Measurements from ENCODE around the gene PPOX. TPM values are rescaled to one million over a fixed set of nuclear protein-coding genes. Genes with fewer than 3 reads are reported as not detected.

The PPOX gene
- total and polyA plus RNA-seq, 4 experiments from 2014 or later = 16.3 to 69.8 (median 42.5) TPM

GRCh38 chr1:161177112-161177935 lies 11.1 kb downstream of the PPOX start, which contains the start of gene B4GALT3:
TSS of gene B4GALT3 (minus strand) at chr1:161177507. CDS start at chr1:161176060, 1,447 bp downstream.
- Mint-ChIP-seq H3K27ac (peak within 1 kb of the TSS; percentile 95 to 100 (median 99)), H3K27me3 (no peaks in the 10 kb centered on the region), H3K4me1 (peaks cover 45 to 85% (median 68%) of the 10 kb centered on the region in 4 donors), H3K4me3 (peak within 1 kb of the TSS; percentile 98 to 100 (median 100)), H3K36me3 (peaks cover 30 to 46% of the 10 kb centered on the region in 2 donors), H3K9me3 (no peaks in the 10 kb centered on the region)
- Histone ChIP-seq H3K36me3 (ENCODE audit: insufficient read depth, low read length) (peaks cover 31% of the 10 kb centered on the region), H3K4me1 (ENCODE audit: insufficient read depth, low read length) (peaks cover 56% of the 10 kb centered on the region), H3K27ac (ENCODE audit: low read depth, low read length) (peak within 1 kb of the TSS; percentile 85), H3K4me3 (ENCODE audit: low read length in 2 of 2) (peak within 1 kb of the TSS; percentile 90 to 97), H3K9me3 (ENCODE audit: control insufficient read depth in 1 of 2, low read length in 2 of 2) (no peaks in the 10 kb centered on the region), H3K27me3 (ENCODE audit: insufficient read depth, low read length) (no peaks in the 10 kb centered on the region)
- intact Hi-C loops (cut with micrococcal nuclease) = loop anchor here (1.0 kb wide), 2 partner anchors 11 to 48 kb away; partner anchors contain the start of gene PPOX
- POLR2A ChIA-PET (ENCODE audit: partially characterized antibody) = interaction anchor here (0.7 to 3.3 kb wide), 18 partner anchors 9 to 213 kb away, joined by 3 to 80 read pairs (median 6); partner anchors contain the start of genes F11R, NDUFS2, PPOX and SDHC
- CTCF ChIA-PET (ENCODE audit: partially characterized antibody) = interaction anchor here (1.0 to 4.3 kb wide), 5 partner anchors 8 to 48 kb away, joined by 3 to 48 read pairs (median 7); partner anchors contain the start of genes PPOX and TOMM40L
- peak; percentile 89 to 94 (median 90) for DNase-seq

DNA sequence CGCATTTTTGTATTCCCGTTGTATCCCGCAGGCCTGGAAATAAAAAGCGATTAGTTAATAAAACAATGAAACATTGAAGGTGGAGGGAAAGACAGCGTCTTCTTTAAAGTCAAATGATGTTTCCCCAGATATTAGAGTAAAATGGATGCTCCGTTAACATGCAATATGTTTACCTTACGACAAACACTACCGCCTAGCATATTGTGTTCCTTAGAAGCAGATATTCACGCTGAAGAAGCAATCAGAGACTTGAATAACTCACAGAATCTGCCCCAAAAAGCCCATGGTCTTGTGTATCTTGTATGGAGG lies 11.7 kb downstream of the PPOX start:
- Histone ChIP-seq H3K27ac (ENCODE audit: low read depth, low read length) (peak overlapping the region; percentile 85), H3K4me1 (ENCODE audit: insufficient read depth, low read length) (peaks cover 61% of the 10 kb centered on the region), H3K9me3 (ENCODE audit: control insufficient read depth in 1 of 2, low read length in 2 of 2) (no peaks in the 10 kb centered on the region), H3K27me3 (ENCODE audit: insufficient read depth, low read length) (no peaks in the 10 kb centered on the region), H3K4me3 (ENCODE audit: low read length in 2 of 2) (peak overlapping the region; percentile 90 to 97), H3K36me3 (ENCODE audit: insufficient read depth, low read length) (peaks cover 26% of the 10 kb centered on the region)
- ChIA-PET POLR2A (ENCODE audit: partially characterized antibody) (interaction anchor here (0.7 to 3.3 kb wide), 11 partner anchors 8 to 156 kb away, joined by 3 to 80 read pairs (median 13); partner anchors contain the start of genes F11R, NDUFS2, PPOX and TOMM40L), CTCF (ENCODE audit: partially characterized antibody) (interaction anchor here (1.0 to 4.3 kb wide), 3 partner anchors 11 to 30 kb away, joined by 3 to 48 read pairs (median 31); partner anchors contain the start of gene PPOX)
- intact Hi-C loops (cut with micrococcal nuclease) = loop anchor here (1.0 kb wide), 2 partner anchors 12 to 47 kb away; partner anchors contain the start of gene PPOX
- peaks cover 25 to 41% of the 10 kb centered on the region in 2 donors for H3K36me3 Mint-ChIP-seq
- no peak for DNase-seq
- no peaks in the 10 kb centered on the region for H3K27me3 Mint-ChIP-seq
- peak overlapping the region; percentile 95 to 100 (median 99) for H3K27ac Mint-ChIP-seq
- peaks cover 48 to 85% (median 70%) of the 10 kb centered on the region in 4 donors for H3K4me1 Mint-ChIP-seq
- H3K9me3 Mint-ChIP-seq = no peaks in the 10 kb centered on the region
- peak overlapping the region; percentile 98 to 100 (median 100) for H3K4me3 Mint-ChIP-seq

DNA sequence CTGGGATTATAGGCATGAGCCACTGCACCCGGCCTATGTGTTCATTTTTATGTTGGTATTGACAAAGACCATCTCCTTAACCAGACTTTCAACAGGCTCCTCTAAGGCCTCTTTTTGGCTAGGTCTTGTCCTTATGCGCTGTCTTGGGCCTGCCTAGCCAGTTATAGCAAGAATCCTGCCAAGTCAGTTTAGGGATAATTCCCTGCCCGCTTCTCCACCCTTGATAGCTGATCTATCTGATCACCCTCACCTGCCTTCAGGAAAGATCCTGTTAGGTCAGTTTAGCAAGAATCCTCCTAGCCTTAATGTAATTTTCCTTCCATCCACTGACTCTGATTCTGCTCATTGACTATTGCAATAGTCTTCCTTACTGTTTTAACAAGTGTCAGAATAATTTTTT lies 13.5 kb downstream of the PPOX start:
- peaks cover 57 to 87% (median 76%) of the 10 kb centered on the region in 4 donors for H3K4me1 Mint-ChIP-seq
- peak overlapping the region in 3 of 8 donors; percentile 15 to 39 (median 21) for H3K4me3 Mint-ChIP-seq
- H3K27me3 Mint-ChIP-seq = no peaks in the 10 kb centered on the region
- peak overlapping the region in 6 of 7 donors; percentile 32 to 91 (median 81) for H3K27ac Mint-ChIP-seq
- no peaks in the 10 kb centered on the region for H3K27me3 ChIP-seq (ENCODE audit: insufficient read depth, low read length)
- H3K27ac ChIP-seq (ENCODE audit: low read depth, low read length) = no peak overlapping the region
- intact Hi-C loops (cut with micrococcal nuclease) = loop anchor here (1.0 kb wide), 1 partner anchor 112 kb away; no protein-coding TSS in a partner anchor
- H3K4me3 ChIP-seq (ENCODE audit: low read length in 2 of 2) = no peak overlapping the region
- no peaks in the 10 kb centered on the region for H3K9me3 Mint-ChIP-seq
- ChIA-PET POLR2A (ENCODE audit: partially characterized antibody) (interaction anchor here (0.7 to 5.6 kb wide), 4 partner anchors 11 to 570 kb away, joined by 3 to 132 read pairs (median 28); partner anchors contain the start of genes DUSP12, PPOX and TOMM40L), CTCF (ENCODE audit: partially characterized antibody) (interaction anchor here (0.7 to 5.7 kb wide), 9 partner anchors 12 to 179 kb away, joined by 3 to 121 read pairs (median 11); partner anchors contain the start of genes APOA2, NDUFS2, PPOX and TOMM40L)
- H3K36me3 Mint-ChIP-seq = peaks cover 10 to 25% of the 10 kb centered on the region in 2 donors
- no peaks in the 10 kb centered on the region for H3K9me3 ChIP-seq (ENCODE audit: control insufficient read depth in 1 of 2, low read length in 2 of 2)
- peaks cover 10% of the 10 kb centered on the region for H3K36me3 ChIP-seq (ENCODE audit: insufficient read depth, low read length)
- DNase-seq = no peak
- H3K4me1 ChIP-seq (ENCODE audit: insufficient read depth, low read length) = peaks cover 80% of the 10 kb centered on the region

DNA sequence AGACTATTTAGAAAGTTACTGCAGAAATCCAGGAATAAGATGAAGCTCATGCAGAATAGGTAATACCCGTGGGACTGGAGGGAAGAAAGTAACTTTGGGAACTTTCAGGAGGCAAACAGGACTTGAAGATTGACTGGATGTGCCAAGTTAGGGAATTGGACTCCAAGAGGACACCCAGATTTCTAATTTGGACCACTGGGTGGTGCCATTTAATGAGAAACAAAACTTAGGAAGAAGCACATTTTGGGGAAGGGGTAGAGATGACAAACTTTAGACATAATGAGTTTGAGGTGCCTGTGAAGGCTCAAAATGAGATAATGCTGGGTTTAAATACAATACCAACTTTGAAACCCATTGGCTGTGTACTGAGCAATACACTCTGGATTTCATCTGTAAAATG lies 14.4 kb downstream of the PPOX start:
- peaks cover 1% of the 10 kb centered on the region for H3K36me3 ChIP-seq (ENCODE audit: insufficient read depth, low read length)
- Mint-ChIP-seq H3K9me3 (no peaks in the 10 kb centered on the region), H3K4me3 (peak overlapping the region in 6 of 8 donors; percentile 14 to 74 (median 64)), H3K27me3 (no peaks in the 10 kb centered on the region), H3K4me1 (peaks cover 55 to 85% (median 74%) of the 10 kb centered on the region in 4 donors), H3K36me3 (peaks cover 1 to 16% of the 10 kb centered on the region in 2 donors), H3K27ac (peak overlapping the region; percentile 12 to 95 (median 85))
- no peaks in the 10 kb centered on the region for H3K27me3 ChIP-seq (ENCODE audit: insufficient read depth, low read length)
- intact Hi-C loops (cut with micrococcal nuclease) = loop anchor here (1.0 kb wide), 1 partner anchor 111 kb away; no protein-coding TSS in a partner anchor
- H3K9me3 ChIP-seq (ENCODE audit: control insufficient read depth in 1 of 2, low read length in 2 of 2) = no peaks in the 10 kb centered on the region
- POLR2A ChIA-PET (ENCODE audit: partially characterized antibody) = interaction anchor here (0.6 to 5.6 kb wide), 8 partner anchors 11 to 135 kb away, joined by 3 to 132 read pairs (median 40); partner anchors contain the start of genes NDUFS2, PPOX, TOMM40L and UFC1
- no peak for DNase-seq
- H3K27ac ChIP-seq (ENCODE audit: low read depth, low read length) = no peak overlapping the region
- H3K4me1 ChIP-seq (ENCODE audit: insufficient read depth, low read length) = peaks cover 80% of the 10 kb centered on the region
- CTCF ChIA-PET (ENCODE audit: partially characterized antibody) = interaction anchor here (0.8 to 5.7 kb wide), 12 partner anchors 12 to 208 kb away, joined by 3 to 121 read pairs (median 6); partner anchors contain the start of genes APOA2, NDUFS2, PPOX and TOMM40L
- no peak overlapping the region for H3K4me3 ChIP-seq (ENCODE audit: low read length in 2 of 2)

DNA sequence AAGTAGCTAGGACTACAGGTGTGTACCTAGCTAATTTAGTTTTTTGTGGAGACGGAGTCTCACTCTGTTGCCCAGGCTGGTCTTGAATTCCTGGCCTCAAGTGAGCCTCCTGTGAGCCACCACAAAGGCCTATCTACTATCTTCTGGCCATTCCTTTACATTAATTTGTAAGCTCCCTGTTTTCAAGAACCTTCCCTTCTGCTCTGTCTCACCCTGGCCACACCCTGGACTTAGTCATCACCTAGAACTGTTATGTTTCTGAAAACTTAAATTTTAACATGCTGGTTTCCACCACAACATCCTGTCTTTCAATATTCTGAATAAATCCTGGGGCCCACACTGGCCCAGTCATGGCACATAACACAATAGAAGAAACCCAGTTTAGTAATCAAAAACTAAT lies 16.0 kb downstream of the PPOX start:
- peaks cover 83% of the 10 kb centered on the region for H3K4me1 ChIP-seq (ENCODE audit: insufficient read depth, low read length)
- H3K4me3 ChIP-seq (ENCODE audit: low read length in 2 of 2) = peak overlapping the region in 1 of 2 donors; percentile 18
- intact Hi-C loops (cut with micrococcal nuclease) = loop anchor here (1.0 kb wide), 3 partner anchors 10 to 43 kb away; partner anchors contain the start of gene NDUFS2
- peak overlapping the region; percentile 54 for H3K27ac ChIP-seq (ENCODE audit: low read depth, low read length)
- CTCF ChIA-PET (ENCODE audit: partially characterized antibody) = interaction anchor here (0.8 to 5.7 kb wide), 12 partner anchors 10 to 202 kb away, joined by 3 to 121 read pairs (median 8); partner anchors contain the start of genes APOA2, NDUFS2, PPOX and TOMM40L
- Mint-ChIP-seq H3K4me1 (peaks cover 54 to 87% (median 75%) of the 10 kb centered on the region in 4 donors), H3K9me3 (no peaks in the 10 kb centered on the region), H3K27me3 (no peaks in the 10 kb centered on the region), H3K36me3 (peaks cover 0 to 1% of the 10 kb centered on the region in 2 donors), H3K27ac (peak overlapping the region; percentile 86 to 97 (median 93)), H3K4me3 (peak overlapping the region; percentile 2 to 85 (median 76))
- no peaks in the 10 kb centered on the region for H3K9me3 ChIP-seq (ENCODE audit: control insufficient read depth in 1 of 2, low read length in 2 of 2)
- no peaks in the 10 kb centered on the region for H3K27me3 ChIP-seq (ENCODE audit: insufficient read depth, low read length)
- DNase-seq = peak; percentile 60 to 81 (median 69)
- POLR2A ChIA-PET (ENCODE audit: partially characterized antibody) = interaction anchor here (0.8 to 5.6 kb wide), 21 partner anchors 9 to 209 kb away, joined by 3 to 132 read pairs (median 7); partner anchors contain the start of genes ADAMTS4, ARHGAP30, DEDD and NDUFS2
- no peaks in the 10 kb centered on the region for H3K36me3 ChIP-seq (ENCODE audit: insufficient read depth, low read length)

GRCh38 chr1:161185282-161185682 lies 19.1 kb downstream of the PPOX start:
- H3K27me3 Mint-ChIP-seq = no peaks in the 10 kb centered on the region
- intact Hi-C loops (cut with micrococcal nuclease) = loop anchor here (1.0 to 5.0 kb wide), 2 partner anchors 19 to 33 kb away; partner anchors contain the start of genes PPOX and UFC1
- peak overlapping the region; percentile 86 to 96 (median 92) for H3K27ac Mint-ChIP-seq
- no peaks in the 10 kb centered on the region for H3K36me3 Mint-ChIP-seq
- ChIA-PET CTCF (ENCODE audit: partially characterized antibody) (interaction anchor here (0.6 to 10.9 kb wide), 6 partner anchors 8 to 198 kb away, joined by 3 to 115 read pairs (median 5); partner anchors contain the start of genes B4GALT3, NDUFS2, PPOX and TOMM40L), POLR2A (ENCODE audit: partially characterized antibody) (interaction anchor here (1.0 to 10.4 kb wide), 9 partner anchors 8 to 121 kb away, joined by 4 to 134 read pairs (median 6); partner anchors contain the start of genes ADAMTS4, B4GALT3, NDUFS2 and PPOX)
- H3K36me3 ChIP-seq (ENCODE audit: insufficient read depth, low read length) = no peaks in the 10 kb centered on the region
- peaks cover 94% of the 10 kb centered on the region for H3K4me1 ChIP-seq (ENCODE audit: insufficient read depth, low read length)
- H3K9me3 Mint-ChIP-seq = no peaks in the 10 kb centered on the region
- H3K4me3 Mint-ChIP-seq = peak overlapping the region; percentile 73 to 89 (median 83)
- no peaks in the 10 kb centered on the region for H3K27me3 ChIP-seq (ENCODE audit: insufficient read depth, low read length)
- peak overlapping the region; percentile 8 to 25 for H3K4me3 ChIP-seq (ENCODE audit: low read length in 2 of 2)
- peaks cover 57 to 88% (median 78%) of the 10 kb centered on the region in 4 donors for H3K4me1 Mint-ChIP-seq
- no peaks in the 10 kb centered on the region for H3K9me3 ChIP-seq (ENCODE audit: control insufficient read depth in 1 of 2, low read length in 2 of 2)
- H3K27ac ChIP-seq (ENCODE audit: low read depth, low read length) = peak overlapping the region; percentile 47
- peak; percentile 86 to 92 (median 88) for DNase-seq
